Mesenchymal stem cell (in vitro differentiated cells and primary cell): Measurements from ENCODE around the gene NDST1.

Experiments used
- DNase-seq: peaks from one replicate; pipeline ENCODE4 v3.0.0-alpha.2; 2013
- H2AFZ ChIP-seq: one replicate; pipeline ENCODE4 v1.6.1; 2013; ENCODE audit warnings: low read depth, mild to moderate bottlenecking, control low read depth, inconsistent platforms, low read length, moderate library complexity
- H2AK5ac ChIP-seq: 2 replicates; pipeline ENCODE4 v1.6.1; 2013; ENCODE audit warnings: low read length, moderate library complexity, mild to moderate bottlenecking, inconsistent platforms; ENCODE audit not compliant: severe bottlenecking
- H2BK120ac ChIP-seq: one replicate; pipeline ENCODE4 v1.6.1; 2013; ENCODE audit warnings: low read depth, mild to moderate bottlenecking, inconsistent platforms, low read length, moderate library complexity
- H2BK12ac ChIP-seq, 2 experiments: one replicate each; pipeline ENCODE4 v1.6.1; 2013; ENCODE audit warnings: inconsistent platforms in 2 of 2, low read length in 2 of 2, mild to moderate bottlenecking in 2 of 2, moderate library complexity in 2 of 2, control low read depth in 1 of 2
- H2BK15ac ChIP-seq: one replicate; pipeline ENCODE4 v1.6.1; 2013; ENCODE audit warnings: mild to moderate bottlenecking, low read depth, inconsistent platforms; ENCODE audit not compliant: poor library complexity, severe bottlenecking
- H2BK5ac ChIP-seq: 2 replicates; pipeline ENCODE4 v1.6.1; 2013; ENCODE audit warnings: low read depth, mild to moderate bottlenecking, low read length, control low read depth, inconsistent platforms; ENCODE audit not compliant: poor library complexity, severe bottlenecking
- H3K14ac ChIP-seq, 2 experiments: one replicate each; pipeline ENCODE4 v1.6.1; 2013; ENCODE audit warnings: inconsistent platforms in 2 of 2, low read length in 2 of 2, control low read depth in 1 of 2, mild to moderate bottlenecking in 1 of 2, moderate library complexity in 1 of 2
- H3K18ac ChIP-seq, 2 experiments: one replicate each; pipeline ENCODE4 v1.6.1; 2013; ENCODE audit warnings: inconsistent platforms in 2 of 2, low read length in 2 of 2, control low read depth in 1 of 2, low read depth in 1 of 2, mild to moderate bottlenecking in 1 of 2
- H3K23ac ChIP-seq, 2 experiments: one replicate each; pipeline ENCODE4 v1.6.1; 2013; ENCODE audit warnings: inconsistent platforms in 2 of 2, low read length in 2 of 2, mild to moderate bottlenecking in 2 of 2, moderate library complexity in 2 of 2, control low read depth in 1 of 2
- H3K27ac ChIP-seq: 2 replicates; pipeline ENCODE4 v1.5.1; 2013; ENCODE audit warnings: mild to moderate bottlenecking, moderate library complexity, low read length, control low read depth, inconsistent platforms; ENCODE audit not compliant: poor library complexity, severe bottlenecking
- H3K27me3 ChIP-seq, 2 experiments: 2 replicates each; pipeline versions ENCODE4 v1.6.1 to v1.7.0; 2013; ENCODE audit warnings: low read length in 2 of 2, mild to moderate bottlenecking in 2 of 2, moderate library complexity in 2 of 2, control low read depth in 1 of 2, inconsistent platforms in 1 of 2; ENCODE audit not compliant: control insufficient read depth in 1 of 2, insufficient read depth in 1 of 2
- H3K36me3 ChIP-seq, 2 experiments: 2 replicates each; pipeline versions ENCODE4 v1.6.1 to v1.7.0; 2013; ENCODE audit warnings: low read length in 2 of 2, control low read depth in 1 of 2, inconsistent platforms in 1 of 2, low read depth in 1 of 2, mild to moderate bottlenecking in 1 of 2; ENCODE audit not compliant: insufficient read depth in 2 of 2, control insufficient read depth in 1 of 2
- H3K4ac ChIP-seq, 2 experiments: one replicate each; pipeline ENCODE4 v1.6.1; 2013; ENCODE audit warnings: inconsistent platforms in 2 of 2, low read length in 2 of 2, mild to moderate bottlenecking in 2 of 2, moderate library complexity in 2 of 2, control low read depth in 1 of 2, low read depth in 1 of 2
- H3K4me1 ChIP-seq: 2 replicates; pipeline ENCODE4 v1.6.1; 2013; ENCODE audit warnings: low read depth, low read length, control low read depth; ENCODE audit not compliant: control insufficient read depth, insufficient read depth
- H3K4me2 ChIP-seq: 2 replicates; pipeline ENCODE4 v1.6.1; 2013; ENCODE audit warnings: low read length, mild to moderate bottlenecking, inconsistent platforms; ENCODE audit not compliant: poor library complexity, severe bottlenecking
- H3K4me3 ChIP-seq, 2 experiments: 2 replicates each; pipeline versions ENCODE4 v1.5.1 to v1.7.0; 2013; ENCODE audit warnings: low read length in 2 of 2, mild to moderate bottlenecking in 2 of 2, control low read depth in 1 of 2, low read depth in 1 of 2; ENCODE audit not compliant: insufficient read depth in 1 of 2
- H3K79me1 ChIP-seq: replicated peaks from 2 replicates; pipeline ENCODE4 v1.6.1; 2013; ENCODE audit warnings: mild to moderate bottlenecking, control low read depth, low read length, inconsistent platforms; ENCODE audit not compliant: poor library complexity, severe bottlenecking
- H3K9ac ChIP-seq: 2 replicates; pipeline ENCODE4 v1.7.0; 2013; ENCODE audit warnings: mild to moderate bottlenecking, low read length, moderate library complexity
- H3K9me3 ChIP-seq: 2 replicates; pipeline ENCODE4 v1.7.0; 2013; ENCODE audit warnings: mild to moderate bottlenecking, low read length; ENCODE audit not compliant: control insufficient read depth
- H4K8ac ChIP-seq: one replicate; pipeline ENCODE4 v1.6.1; 2013; ENCODE audit warnings: inconsistent platforms, mild to moderate bottlenecking, low read length, moderate library complexity
- H4K91ac ChIP-seq: one replicate; pipeline ENCODE4 v1.6.1; 2013; ENCODE audit warnings: mild to moderate bottlenecking, low read length, inconsistent platforms
- WGBS: methylation state at CpG from one replicate; pipeline ENCODE4 v1.1.7; 2013; ENCODE audit warnings: mixed read lengths; 5-methylcytosine and 5-hydroxymethylcytosine counted together

NDST1 gene

DNA sequence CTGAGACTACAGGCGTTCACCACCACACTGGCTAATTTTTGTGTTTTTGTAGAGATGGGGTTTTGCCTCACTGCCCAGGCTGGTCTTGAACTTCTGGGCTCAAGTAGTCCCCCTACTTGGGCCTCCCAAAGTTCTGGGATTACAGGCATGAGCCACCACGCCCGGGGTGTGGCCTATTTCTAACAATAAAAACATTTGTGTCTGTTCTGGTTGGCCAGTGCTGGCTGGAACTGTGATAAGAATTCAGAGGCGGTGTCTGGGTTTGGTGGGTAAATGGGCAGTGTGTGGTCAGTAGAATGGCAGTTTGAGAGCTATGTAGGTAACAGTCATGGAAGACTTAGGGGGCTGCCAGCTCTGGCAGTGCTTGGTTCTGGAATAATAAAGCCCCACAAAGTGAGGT, 85.7 kb downstream of the NDST1 start:
- no peak overlapping the region for H4K8ac ChIP-seq
- no peaks in the 10 kb centered on the region for H3K79me1 ChIP-seq

DNA sequence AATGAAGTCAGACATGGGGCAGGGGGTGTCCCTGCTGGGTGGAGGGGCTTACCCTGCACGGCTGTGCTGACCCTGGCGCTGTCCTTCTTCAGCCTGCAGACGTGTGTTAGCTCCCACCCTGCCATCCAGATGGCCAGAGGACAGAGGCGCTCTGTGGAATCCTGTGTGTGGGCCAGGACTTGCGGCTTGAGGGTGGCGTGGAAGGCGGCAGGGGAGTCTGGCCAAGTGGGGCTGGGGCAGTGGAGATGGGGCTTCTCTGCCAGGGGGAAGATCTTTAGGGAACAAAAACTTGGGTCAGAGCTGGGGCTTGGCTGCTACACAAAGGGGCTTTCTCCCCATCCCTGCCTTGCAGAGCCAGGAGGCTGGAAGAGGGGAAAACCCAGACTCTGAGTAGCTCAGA, 86.1 kb downstream of the NDST1 start:
- no peak overlapping the region for H3K4me3 ChIP-seq
- no peak overlapping the region for H3K4ac ChIP-seq
- no peak overlapping the region for H2BK12ac ChIP-seq
- H2BK15ac ChIP-seq: peak overlapping the region; percentile 9
- no peak overlapping the region for H3K27ac ChIP-seq
- H3K9ac ChIP-seq: no peak overlapping the region
- H4K8ac ChIP-seq: no peak overlapping the region
- H3K18ac ChIP-seq: no peak overlapping the region
- no peak overlapping the region for H4K91ac ChIP-seq
- H3K79me1 ChIP-seq: no peaks in the 10 kb centered on the region
- no peak overlapping the region for H2AK5ac ChIP-seq
- DNase-seq: no peak
- 88% methylated on average over 7 of the region's 7 CpGs for WGBS
- H3K14ac ChIP-seq: no peak overlapping the region
- no peaks in the 10 kb centered on the region for H3K9me3 ChIP-seq
- H2BK5ac ChIP-seq: no peak overlapping the region
- no peaks in the 10 kb centered on the region for H3K36me3 ChIP-seq
- no peak overlapping the region for H3K4me2 ChIP-seq
- H3K4me1 ChIP-seq: peaks cover 5% of the 10 kb centered on the region
- no peak overlapping the region for H2BK120ac ChIP-seq
- H2AFZ ChIP-seq: no peak overlapping the region
- H3K27me3 ChIP-seq: peaks cover 6 to 34% of the 10 kb centered on the region in 2 experiments
- H3K23ac ChIP-seq: no peak overlapping the region

More for the DNA sequence above, 85.7 kb downstream of the NDST1 start:
- H2BK5ac ChIP-seq: no peak overlapping the region
- no peak overlapping the region for H3K23ac ChIP-seq
- H3K9me3 ChIP-seq: no peaks in the 10 kb centered on the region
- H3K9ac ChIP-seq: no peak overlapping the region
- H3K4me3 ChIP-seq: no peak overlapping the region
- peaks cover 5% of the 10 kb centered on the region for H3K4me1 ChIP-seq
- no peak overlapping the region for H3K4ac ChIP-seq
- H2BK12ac ChIP-seq: no peak overlapping the region
- no peak overlapping the region for H3K27ac ChIP-seq
- no peak overlapping the region for H3K4me2 ChIP-seq
- no peaks in the 10 kb centered on the region for H3K36me3 ChIP-seq
- no peak overlapping the region for H4K91ac ChIP-seq
- peak overlapping the region; percentile 21 for H2BK15ac ChIP-seq
- no peak overlapping the region for H2BK120ac ChIP-seq
- H3K14ac ChIP-seq: no peak overlapping the region
- H2AFZ ChIP-seq: no peak overlapping the region
- no peak for DNase-seq
- H3K27me3 ChIP-seq: peaks cover 6 to 32% of the 10 kb centered on the region in 2 experiments
- no peak overlapping the region for H3K18ac ChIP-seq
- H2AK5ac ChIP-seq: no peak overlapping the region
- 86% methylated on average over 4 of the region's 4 CpGs for WGBS

DNA sequence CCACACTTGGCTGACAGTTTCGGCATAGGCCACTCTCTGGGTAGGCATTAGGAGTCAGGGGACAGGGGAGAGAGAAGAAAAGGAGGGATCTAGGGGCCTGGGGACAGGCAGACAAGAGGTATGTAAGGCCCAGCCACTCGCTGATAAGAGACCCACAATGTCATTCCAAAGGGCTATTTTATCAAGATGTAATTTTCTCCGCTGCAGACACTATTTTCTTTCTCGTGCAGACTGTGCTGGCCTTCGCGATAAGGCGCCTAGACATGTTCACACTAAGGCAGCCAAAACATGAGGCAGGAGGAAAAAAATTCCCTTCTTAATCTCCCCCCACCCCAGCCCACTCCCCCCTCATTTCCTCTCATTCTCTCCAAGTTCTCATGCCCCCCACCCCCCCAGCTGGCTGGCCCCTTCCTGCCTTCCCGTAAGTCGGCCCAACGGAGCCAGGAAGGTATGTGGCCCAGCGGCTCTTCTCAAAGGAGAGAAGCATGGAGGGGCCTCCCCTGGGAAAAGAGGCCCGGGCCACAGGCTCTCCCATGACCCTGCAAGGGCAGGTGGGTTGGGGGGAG, 87.6 kb downstream of the NDST1 start:
- DNase-seq: peak; percentile 47
- peaks cover 13% of the 10 kb centered on the region for H3K4me1 ChIP-seq
- no peaks in the 10 kb centered on the region for H3K36me3 ChIP-seq
- H2AK5ac ChIP-seq: no peak overlapping the region
- H3K23ac ChIP-seq: no peak overlapping the region
- H3K4ac ChIP-seq: no peak overlapping the region
- H3K9ac ChIP-seq: no peak overlapping the region
- H3K27me3 ChIP-seq: peaks cover 0 to 40% of the 10 kb centered on the region in 2 experiments
- H3K9me3 ChIP-seq: no peaks in the 10 kb centered on the region
- peak overlapping the region in 1 of 2 experiments; percentile 52 for H3K18ac ChIP-seq
- H2AFZ ChIP-seq: no peak overlapping the region
- no peak overlapping the region for H4K91ac ChIP-seq
- WGBS: 48% methylated on average over 10 of the region's 12 CpGs
- H3K14ac ChIP-seq: no peak overlapping the region
- H3K4me2 ChIP-seq: no peak overlapping the region
- H2BK120ac ChIP-seq: no peak overlapping the region
- H2BK15ac ChIP-seq: no peak overlapping the region
- H4K8ac ChIP-seq: peak overlapping the region; percentile 14
- H3K4me3 ChIP-seq: no peak overlapping the region
- no peak overlapping the region for H3K27ac ChIP-seq
- H2BK5ac ChIP-seq: no peak overlapping the region
- peak overlapping the region in 1 of 2 experiments; percentile 60 for H2BK12ac ChIP-seq
- H3K79me1 ChIP-seq: no peaks in the 10 kb centered on the region

DNA sequence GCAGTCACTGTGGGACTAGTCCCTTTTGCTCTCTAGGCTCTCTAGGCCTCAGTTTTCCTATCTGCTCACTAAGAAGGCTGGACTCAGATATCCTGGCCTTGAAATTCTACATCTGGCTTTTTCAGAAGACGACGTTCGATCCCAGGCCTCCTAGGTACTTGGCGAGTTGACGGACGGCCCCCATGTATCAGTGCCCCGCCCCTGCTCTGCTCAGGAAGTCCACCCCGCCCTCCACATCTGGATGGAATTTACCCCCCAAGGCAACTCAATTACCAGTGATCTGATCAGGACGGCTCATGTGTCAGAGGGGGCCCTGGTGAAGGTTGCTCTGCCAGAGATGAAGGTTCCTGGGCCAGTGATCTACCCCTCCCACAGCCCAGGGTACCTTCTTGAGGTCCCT, 88.4 kb downstream of the NDST1 start:
- Histone ChIP-seq H2BK15ac (peak overlapping the region; percentile 12), H2BK120ac (no peak overlapping the region), H3K14ac (no peak overlapping the region), H3K4me1 (peaks cover 12% of the 10 kb centered on the region), H3K4me2 (no peak overlapping the region), H3K27ac (no peak overlapping the region), H3K4ac (no peak overlapping the region), H3K9ac (no peak overlapping the region), H4K91ac (peak overlapping the region; percentile 22), H3K79me1 (no peaks in the 10 kb centered on the region), H3K23ac (no peak overlapping the region), H3K18ac (no peak overlapping the region), H4K8ac (peak overlapping the region; percentile 14), H2AK5ac (no peak overlapping the region), H3K27me3 (peaks cover 0 to 33% of the 10 kb centered on the region in 2 experiments), H3K4me3 (no peak overlapping the region), H2BK12ac (no peak overlapping the region), H2BK5ac (no peak overlapping the region), H3K9me3 (no peaks in the 10 kb centered on the region), H2AFZ (no peak overlapping the region), H3K36me3 (no peaks in the 10 kb centered on the region)
- 74% methylated on average over 8 of the region's 9 CpGs for WGBS
- DNase-seq: no peak
